AG04450 (cell line): ENCODE results near the gene SH3D21. TPM values are rescaled to one million over a fixed set of nuclear protein-coding genes. Genes with fewer than 3 reads are reported as not detected.

Experiments
- CTCF ChIA-PET: fragments of 300-600, 350-600 bp; formaldehyde crosslinking; extraction: SDS; loops from one replicate; lab custom pipeline; 2022; ENCODE audit warnings: antibody characterized with exemption, inconsistent platforms; lab: Charles Lee
- POLR2A ChIA-PET: fragments of 350-600 bp; formaldehyde crosslinking; extraction: SDS; loops from one replicate; lab custom pipeline; 2021; ENCODE audit warnings: antibody characterized with exemption, inconsistent platforms; lab: Yijun Ruan, JAX
- DNase-seq: peaks from one replicate; pipeline ENCODE4 v3.0.0-alpha.2; 2011; ENCODE audit warnings: low read depth, low spot score
- H3K27ac ChIP-seq: one replicate; pipeline ENCODE4 v1.5.1; 2012; ENCODE audit warnings: low read depth, low read length, control low read depth
- H3K27me3 ChIP-seq: one replicate; pipeline ENCODE4 v1.6.0; 2012; ENCODE audit warnings: low read length; ENCODE audit not compliant: control insufficient read depth, insufficient read depth
- H3K4me3 ChIP-seq: 2 replicates; pipeline ENCODE4 v1.5.1; 2011; ENCODE audit warnings: mild to moderate bottlenecking, low read depth, low read length, control low read depth
- H3K9me3 ChIP-seq: 2 replicates; pipeline ENCODE4 v1.5.1; 2012; ENCODE audit warnings: low read length; ENCODE audit not compliant: control insufficient read depth, insufficient read depth
- CTCF ChIP-seq: IDR thresholded peaks from 2 replicates; pipeline ENCODE4 v1.5.1; 2011; ENCODE audit warnings: low read depth, low read length, control low read depth, inconsistent platforms
- polyA plus RNA-seq: library from polyadenylated mRNA; depleted of rRNA; stranded (reverse); fragments of >200 nt; gene quantifications from 2 replicates; pipeline ENCODE4 v1.2.3, GENCODE V29; 2011

Gene SH3D21
- polyA plus RNA-seq, 1 experiment, result 1.3 TPM

DNA sequence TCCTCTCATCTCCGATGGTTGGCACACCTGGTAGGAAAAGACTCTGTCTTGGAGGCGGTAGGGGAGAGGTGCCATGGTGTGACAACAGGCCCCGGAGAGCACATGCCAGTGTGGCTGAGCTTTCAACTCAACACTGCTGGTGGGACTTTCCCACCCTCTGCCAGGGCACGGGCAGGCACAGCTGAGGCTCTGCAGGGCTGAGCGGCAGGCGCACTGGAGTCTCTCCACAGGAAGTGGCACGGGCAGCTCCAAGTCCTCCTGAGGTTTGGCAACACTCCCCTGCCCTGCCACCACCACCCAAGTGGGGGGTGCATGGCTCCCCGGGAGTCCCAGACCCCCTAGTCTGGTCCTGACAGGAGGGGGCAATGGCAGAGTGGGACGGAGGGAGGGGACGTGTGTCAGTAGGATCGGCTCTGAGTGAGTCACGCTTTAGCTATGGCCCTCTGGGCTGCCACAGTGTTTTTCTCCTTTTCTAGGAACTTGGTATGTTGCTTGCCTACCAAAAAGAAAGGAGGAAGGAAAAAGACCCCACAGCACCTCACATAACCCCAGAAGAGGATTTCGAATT is 44.6 kb downstream of the SH3D21 start:
- ChIA-PET POLR2A (interaction anchor here (0.7 to 3.9 kb wide), 9 partner anchors 9 to 69 kb away, joined by 3 to 21 read pairs (median 4); partner anchors contain the start of genes EVA1B and STK40), CTCF (interaction anchor here (0.8 to 6.4 kb wide), 7 partner anchors 8 to 162 kb away, joined by 3 to 53 read pairs (median 4); partner anchors contain the start of gene EVA1B)
- no peak for TF ChIP-seq CTCF
- H3K4me3 ChIP-seq, result no peak overlapping the region
- H3K27ac ChIP-seq, result peak overlapping the region; percentile 98
- no peak for DNase-seq
- no peaks in the 10 kb centered on the region for H3K9me3 ChIP-seq
- no peaks in the 10 kb centered on the region for H3K27me3 ChIP-seq

- Histone ChIP-seq H3K27ac (peak overlapping the region; percentile 98), H3K4me3 (0 out of 2 replicates have a peak overlapping the region, but pooled peaks have one; percentile 10), H3K27me3 (no peaks in the 10 kb centered on the region), H3K9me3 (no peaks in the 10 kb centered on the region)
- TF ChIP-seq CTCF, result peak; percentile 30
- no peak for DNase-seq
- ChIA-PET CTCF (interaction anchor here (0.8 to 6.4 kb wide), 5 partner anchors 9 to 28 kb away, joined by 3 to 53 read pairs (median 4); partner anchors contain the start of gene EVA1B), POLR2A (interaction anchor here (0.7 to 3.9 kb wide), 9 partner anchors 9 to 68 kb away, joined by 3 to 21 read pairs (median 4); partner anchors contain the start of genes EVA1B and STK40)
Observed at GRCh38 chr1:36351227-36351977, 45.2 kb downstream of the SH3D21 start.

GRCh38 chr1:36352125-36352909 is 46.1 kb downstream of the SH3D21 start:
- ChIA-PET CTCF (interaction anchor here (1.2 to 6.4 kb wide), 2 partner anchors 9 to 15 kb away, joined by 4 to 53 read pairs; no protein-coding TSS in a partner anchor), POLR2A (interaction anchor here (0.7 to 3.9 kb wide), 8 partner anchors 9 to 67 kb away, joined by 3 to 21 read pairs (median 5); partner anchors contain the start of genes EVA1B and STK40)
- no peak overlapping the region for H3K4me3 ChIP-seq
- H3K9me3 ChIP-seq, result no peaks in the 10 kb centered on the region
- TF ChIP-seq CTCF, result no peak; the same call in 1 of the 2 replicates
- peak overlapping the region; percentile 98 for H3K27ac ChIP-seq
- H3K27me3 ChIP-seq, result no peaks in the 10 kb centered on the region
- no peak for DNase-seq

DNA sequence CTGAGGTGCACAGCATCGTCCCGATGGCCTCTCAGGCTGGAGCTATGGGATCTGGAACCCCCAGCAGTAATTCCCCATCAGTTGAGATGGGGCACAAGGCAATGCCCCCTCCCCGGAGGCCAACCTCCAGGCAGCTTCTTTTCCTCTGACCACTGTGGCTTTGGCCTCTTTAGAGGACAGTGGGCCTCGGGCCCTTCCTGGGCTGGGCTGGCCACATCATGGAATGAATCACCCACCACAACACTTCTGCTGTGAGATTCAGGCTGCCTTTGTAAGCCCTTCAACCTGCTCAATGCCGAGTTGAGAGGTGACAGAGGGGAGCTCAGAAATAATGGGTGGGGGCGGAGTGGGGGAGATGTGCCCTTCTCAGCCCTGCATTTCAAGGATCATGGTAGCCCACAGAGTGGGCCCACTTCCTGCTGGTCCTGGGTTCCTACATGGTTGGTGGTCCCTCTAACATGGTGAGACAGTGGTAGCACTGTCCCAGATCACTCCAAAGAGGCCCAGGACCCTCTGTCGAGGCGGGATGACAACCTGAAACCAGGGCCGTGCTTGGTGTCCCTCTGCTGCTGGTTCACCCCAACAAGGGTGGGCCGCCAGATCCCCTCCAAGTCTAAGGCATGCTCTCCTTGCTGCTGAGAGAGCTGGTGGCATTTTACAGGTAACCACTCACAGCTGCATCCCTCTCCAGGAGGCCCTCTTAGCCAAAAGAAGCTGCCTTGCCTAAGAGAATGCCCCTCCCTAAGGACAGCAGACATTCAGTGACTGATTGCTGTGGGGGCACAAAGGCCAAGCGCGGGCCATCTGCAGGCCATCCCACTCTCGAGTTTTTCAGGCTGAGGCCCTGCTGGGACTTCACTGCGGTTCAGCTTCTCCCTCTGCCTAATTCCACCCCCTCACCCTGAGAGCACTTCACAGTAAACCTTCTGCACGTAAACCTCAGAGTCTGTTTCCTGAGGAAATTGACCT is 47.0 kb downstream of the SH3D21 start:
- DNase-seq, result no peak
- no peaks in the 10 kb centered on the region for H3K27me3 ChIP-seq
- ChIA-PET POLR2A (interaction anchor here (0.7 to 3.9 kb wide), 3 partner anchors 10 to 43 kb away, joined by 3 to 21 read pairs (median 5); partner anchors contain the start of gene STK40), CTCF (interaction anchor here (1.2 to 6.4 kb wide), 2 partner anchors 8 to 15 kb away, joined by 4 to 53 read pairs; no protein-coding TSS in a partner anchor)
- H3K4me3 ChIP-seq, result no peak overlapping the region
- no peaks in the 10 kb centered on the region for H3K9me3 ChIP-seq
- TF ChIP-seq CTCF, result 0 out of 2 replicates have a peak, but pooled peaks have one; percentile 12
- H3K27ac ChIP-seq, result peak overlapping the region; percentile 98
